Stomach (tissue), 4 donors: ENCODE measurements around the gene TMEM41B.
"Not testable (repeated sequence)": the region's sequence is repeated elsewhere in the genome, so short reads cannot be mapped to it uniquely, and the experiment has no call there.

Source experiments
- POLR2A ChIP-seq, 4 donors: fragments of 450-650 bp; IDR thresholded peaks; one replicate each; pipeline ENCODE4 v1.6.1; 2016; ENCODE audit warnings: antibody characterized with exemption in 4 of 4, control low read depth in 2 of 4, mild to moderate bottlenecking in 1 of 4, moderate library complexity in 1 of 4
- POLR2AphosphoS5 ChIP-seq, 3 donors: sonication (generic); formaldehyde crosslinking; IDR thresholded peaks; one replicate each; pipeline ENCODE4 v1.6.1; 2016; ENCODE audit warnings: antibody characterized with exemption in 3 of 3
- TF ChIP-seq, protein P1 (sequence below), 7 experiments: fragments of 450-650 bp in 4 of 7; fragments of 200-600 bp in 3 of 7; sonication (generic) in 3 of 7; IDR thresholded peaks; one replicate each; pipeline ENCODE4 v1.5.1; 2016 to 2019; ENCODE audit warnings: antibody characterized with exemption in 7 of 7, control low read depth in 2 of 7, mild to moderate bottlenecking in 1 of 7

DNA sequence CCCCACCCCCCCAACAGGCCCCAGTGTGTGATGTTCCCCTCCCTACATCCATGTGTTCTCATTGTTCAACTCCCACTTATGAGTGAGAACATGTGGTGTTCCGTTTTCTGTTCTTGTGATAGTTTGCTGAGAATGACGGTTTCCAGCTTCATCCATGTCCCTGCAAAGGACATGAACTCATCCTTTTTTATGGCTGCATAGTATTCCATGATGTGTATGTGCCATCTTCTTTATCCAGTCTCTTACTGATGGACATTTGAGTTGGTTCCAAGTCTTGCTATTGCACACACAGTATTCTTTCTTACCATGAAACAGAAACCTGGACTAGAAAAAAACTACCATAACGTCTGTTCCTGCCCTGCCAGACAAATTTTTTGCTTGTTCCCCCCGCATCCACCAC is 56.1 kb downstream of the TMEM41B start:
- TF ChIP-seq, protein P1, sequence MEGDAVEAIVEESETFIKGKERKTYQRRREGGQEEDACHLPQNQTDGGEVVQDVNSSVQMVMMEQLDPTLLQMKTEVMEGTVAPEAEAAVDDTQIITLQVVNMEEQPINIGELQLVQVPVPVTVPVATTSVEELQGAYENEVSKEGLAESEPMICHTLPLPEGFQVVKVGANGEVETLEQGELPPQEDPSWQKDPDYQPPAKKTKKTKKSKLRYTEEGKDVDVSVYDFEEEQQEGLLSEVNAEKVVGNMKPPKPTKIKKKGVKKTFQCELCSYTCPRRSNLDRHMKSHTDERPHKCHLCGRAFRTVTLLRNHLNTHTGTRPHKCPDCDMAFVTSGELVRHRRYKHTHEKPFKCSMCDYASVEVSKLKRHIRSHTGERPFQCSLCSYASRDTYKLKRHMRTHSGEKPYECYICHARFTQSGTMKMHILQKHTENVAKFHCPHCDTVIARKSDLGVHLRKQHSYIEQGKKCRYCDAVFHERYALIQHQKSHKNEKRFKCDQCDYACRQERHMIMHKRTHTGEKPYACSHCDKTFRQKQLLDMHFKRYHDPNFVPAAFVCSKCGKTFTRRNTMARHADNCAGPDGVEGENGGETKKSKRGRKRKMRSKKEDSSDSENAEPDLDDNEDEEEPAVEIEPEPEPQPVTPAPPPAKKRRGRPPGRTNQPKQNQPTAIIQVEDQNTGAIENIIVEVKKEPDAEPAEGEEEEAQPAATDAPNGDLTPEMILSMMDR (IDR thresholded peaks at IDR 0.05) = not testable (repeated sequence)
- not testable (repeated sequence) for TF ChIP-seq POLR2AphosphoS5, POLR2A (IDR thresholded peaks at IDR 0.05)
